Bronchial epithelial cell (primary cell): ENCODE data around the gene COMTD1. TPM values are rescaled to one million over a fixed set of nuclear protein-coding genes. Genes with fewer than 3 reads are reported as not detected.
"Not testable (repeated sequence)": the region's sequence is repeated elsewhere in the genome, so short reads cannot be mapped to it uniquely, and the experiment has no call there.

Experiments
- DNase-seq: peaks from one replicate; pipeline ENCODE4 v3.0.0-alpha.2; 2010; ENCODE audit warnings: low read depth
- FAIRE-seq: peaks from 2 replicates; lab custom pipeline; 2011; peaks lifted over from hg19 to GRCh38; lab: Jason Lieb, UNC
- H3K27me3 ChIP-seq: 2 replicates; pipeline ENCODE4 v1.5.1; 2011; ENCODE audit warnings: low read length; ENCODE audit not compliant: control insufficient read depth, insufficient read depth
- H3K36me3 ChIP-seq: 2 replicates; pipeline ENCODE4 v1.5.1; 2011; ENCODE audit warnings: low read length; ENCODE audit not compliant: control insufficient read depth, insufficient read depth
- H3K4me3 ChIP-seq: 2 replicates; pipeline ENCODE4 v1.5.1; 2011; ENCODE audit warnings: mild to moderate bottlenecking, low read depth, low read length, control low read depth
- total RNA-seq: library from RNA; depleted of rRNA; stranded (reverse); fragments of >200 nt; gene quantifications from 2 replicates; pipeline ENCODE4 v1.2.1, GENCODE V29; 2014
- TF ChIP-seq, protein P1 (sequence below): IDR thresholded peaks from 2 replicates; pipeline ENCODE4 v1.5.1; 2011; ENCODE audit warnings: mild to moderate bottlenecking, moderate library complexity, low read length, control low read depth, inconsistent platforms; ENCODE audit not compliant: insufficient read depth, severe bottlenecking

The COMTD1 gene
- total RNA-seq, 1 donor from 2014 or later: 11.8 TPM

DNA sequence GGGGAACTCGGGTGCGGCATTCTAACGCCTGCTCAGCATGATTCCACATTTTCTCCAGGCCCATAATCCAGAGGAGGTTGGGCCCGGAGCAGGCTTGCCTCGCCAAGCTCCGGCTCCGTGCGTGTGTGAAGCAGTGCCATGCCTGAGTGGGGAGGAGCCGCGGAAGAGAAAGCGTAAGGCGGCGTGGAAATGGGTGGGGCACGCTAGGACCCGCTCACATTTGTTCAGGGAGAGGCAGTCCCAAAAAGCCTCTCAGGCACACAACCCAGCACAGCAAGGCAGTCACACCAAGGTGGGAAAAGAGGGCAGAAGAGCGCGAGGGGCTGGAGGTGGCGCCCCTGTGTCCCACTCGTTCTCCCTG, 25.9 kb downstream of the COMTD1 start:
- FAIRE-seq (no peak), DNase-seq (no peak)
- Histone ChIP-seq H3K27me3 (no peaks in the 10 kb centered on the region), H3K36me3 (peaks cover 6% of the 10 kb centered on the region), H3K4me3 (peak overlapping the region; percentile 84)
- TF ChIP-seq, protein P1, sequence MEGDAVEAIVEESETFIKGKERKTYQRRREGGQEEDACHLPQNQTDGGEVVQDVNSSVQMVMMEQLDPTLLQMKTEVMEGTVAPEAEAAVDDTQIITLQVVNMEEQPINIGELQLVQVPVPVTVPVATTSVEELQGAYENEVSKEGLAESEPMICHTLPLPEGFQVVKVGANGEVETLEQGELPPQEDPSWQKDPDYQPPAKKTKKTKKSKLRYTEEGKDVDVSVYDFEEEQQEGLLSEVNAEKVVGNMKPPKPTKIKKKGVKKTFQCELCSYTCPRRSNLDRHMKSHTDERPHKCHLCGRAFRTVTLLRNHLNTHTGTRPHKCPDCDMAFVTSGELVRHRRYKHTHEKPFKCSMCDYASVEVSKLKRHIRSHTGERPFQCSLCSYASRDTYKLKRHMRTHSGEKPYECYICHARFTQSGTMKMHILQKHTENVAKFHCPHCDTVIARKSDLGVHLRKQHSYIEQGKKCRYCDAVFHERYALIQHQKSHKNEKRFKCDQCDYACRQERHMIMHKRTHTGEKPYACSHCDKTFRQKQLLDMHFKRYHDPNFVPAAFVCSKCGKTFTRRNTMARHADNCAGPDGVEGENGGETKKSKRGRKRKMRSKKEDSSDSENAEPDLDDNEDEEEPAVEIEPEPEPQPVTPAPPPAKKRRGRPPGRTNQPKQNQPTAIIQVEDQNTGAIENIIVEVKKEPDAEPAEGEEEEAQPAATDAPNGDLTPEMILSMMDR: peak; percentile 7

DNA sequence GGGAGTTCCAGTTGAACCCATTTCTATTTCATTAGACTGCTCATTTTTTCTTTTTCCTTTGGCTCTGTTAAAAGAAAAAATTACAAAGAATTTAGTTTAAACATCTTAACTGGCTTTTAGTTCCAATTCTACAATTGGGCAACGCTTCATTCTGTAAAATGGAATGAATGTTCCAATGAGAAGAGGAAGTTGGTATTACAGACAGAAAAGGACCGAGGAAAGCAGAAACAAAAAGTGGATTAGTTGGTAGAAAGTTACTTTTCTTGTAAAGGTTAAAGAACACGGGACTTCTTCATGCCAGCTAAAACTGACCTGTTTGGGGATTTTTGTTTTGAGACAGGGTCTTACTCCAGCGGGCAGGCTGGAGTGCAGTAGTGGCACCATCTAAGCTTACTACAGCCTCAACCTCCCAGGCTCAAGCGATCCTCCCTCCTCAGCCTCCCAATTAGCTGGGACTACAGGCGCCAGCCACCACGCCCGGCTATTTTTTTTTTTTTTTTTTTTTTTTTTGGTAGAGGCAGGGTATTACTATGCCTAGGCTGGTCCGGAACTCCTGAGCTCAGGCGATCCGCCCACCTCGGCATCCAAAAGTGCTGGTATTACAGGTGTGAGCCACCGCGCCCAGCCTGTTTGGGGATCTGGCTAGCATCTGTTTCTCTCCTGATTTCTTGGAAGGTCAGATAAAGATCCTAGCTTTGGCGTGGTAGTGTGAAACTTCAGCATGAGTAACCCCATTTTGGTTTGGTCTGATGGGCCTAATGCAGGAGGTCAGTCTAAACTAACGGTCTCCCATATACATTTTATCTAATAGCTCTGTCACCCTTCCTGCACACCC, 26.5 kb downstream of the COMTD1 start:
- FAIRE-seq: no peak

DNA sequence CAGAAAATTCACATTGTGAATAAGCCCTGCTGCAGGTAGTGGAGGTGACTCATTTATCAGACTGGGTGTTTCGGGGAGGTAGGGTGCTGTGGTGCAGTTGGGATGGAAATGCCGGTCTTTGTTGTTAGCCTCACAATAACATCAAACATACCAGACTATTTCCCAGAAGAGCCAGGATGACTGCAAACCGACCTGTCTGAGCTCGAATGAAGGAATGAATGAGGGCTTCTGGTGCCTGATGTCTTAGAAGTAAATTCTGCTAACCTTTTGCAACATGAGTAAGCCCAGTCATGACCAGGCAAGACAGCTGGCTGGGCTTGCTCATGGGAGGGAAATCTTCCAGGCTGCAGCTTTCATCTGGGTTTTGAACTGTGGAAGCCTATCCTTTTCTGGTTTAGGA, 27.6 kb downstream of the COMTD1 start:
- TF ChIP-seq, protein P1: no peak
- DNase-seq: peak; percentile 99
- H3K36me3 ChIP-seq: peaks cover 4% of the 10 kb centered on the region
- FAIRE-seq: peak; percentile 76
- no peaks in the 10 kb centered on the region for H3K27me3 ChIP-seq
- H3K4me3 ChIP-seq: no peak overlapping the region

More for the DNA sequence above, 26.5 kb downstream of the COMTD1 start:
- no peaks in the 10 kb centered on the region for H3K27me3 ChIP-seq
- TF ChIP-seq, protein P1: no peak
- H3K36me3 ChIP-seq: peaks cover 5% of the 10 kb centered on the region
- H3K4me3 ChIP-seq: no peak overlapping the region
- no peak for DNase-seq

DNA sequence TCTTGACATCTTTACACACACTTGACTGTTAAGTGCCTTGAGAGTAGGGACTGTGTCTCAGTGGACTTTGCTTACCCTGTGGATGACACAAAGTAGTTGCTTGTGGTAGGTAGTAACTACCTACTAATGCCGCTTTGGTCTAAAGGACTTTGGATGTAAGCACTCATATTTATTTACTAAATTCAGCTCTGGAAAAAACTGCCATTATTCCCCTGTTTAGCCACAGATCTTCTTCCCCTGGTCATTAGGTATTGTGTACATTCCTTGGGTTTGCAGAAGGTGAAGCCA, 28.0 kb downstream of the COMTD1 start:
- FAIRE-seq (no peak), DNase-seq (no peak)
- TF ChIP-seq, protein P1: no peak
- peaks cover 3% of the 10 kb centered on the region for H3K36me3 ChIP-seq
- no peak overlapping the region for H3K4me3 ChIP-seq
- H3K27me3 ChIP-seq: no peaks in the 10 kb centered on the region

DNA sequence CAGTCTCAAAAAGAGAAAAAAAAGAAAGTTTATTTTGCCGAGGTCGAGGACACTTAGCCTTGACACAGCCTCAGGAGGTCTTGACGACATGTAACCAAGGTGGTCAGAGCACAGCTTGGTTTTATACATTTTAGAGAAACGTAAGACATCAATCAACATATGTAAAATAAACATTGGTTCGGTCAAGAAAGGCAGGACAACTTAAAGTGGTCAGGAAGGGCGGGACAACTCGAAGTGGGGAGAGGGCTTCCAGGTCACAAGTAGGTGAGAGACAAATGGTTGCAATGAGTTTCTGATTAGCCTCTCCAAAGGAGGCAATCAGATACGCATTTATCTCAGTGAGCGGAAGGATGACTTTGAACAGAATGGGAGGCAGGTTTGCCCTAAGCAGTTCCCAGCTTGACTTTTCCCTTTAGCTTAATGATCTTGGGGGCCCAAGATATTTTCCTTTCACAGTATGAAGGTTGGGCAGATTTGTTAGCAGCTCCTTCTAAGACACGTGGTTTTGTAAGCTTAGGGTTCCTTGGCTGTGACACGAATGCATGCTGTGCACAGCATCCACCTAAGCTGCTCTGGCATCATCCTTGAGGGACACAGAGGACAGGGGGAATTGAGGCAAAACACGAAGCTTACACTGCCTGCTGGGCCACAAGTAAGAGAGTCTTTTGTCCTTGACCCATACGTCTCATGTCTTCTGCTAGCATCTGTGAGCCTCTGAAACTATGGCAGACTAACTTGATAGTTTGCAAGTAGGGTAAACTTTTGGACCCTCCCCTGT, 28.5 kb downstream of the COMTD1 start:
- FAIRE-seq (no peak), DNase-seq (no peak)
- Histone ChIP-seq H3K36me3 (peaks cover under 1% of the 10 kb centered on the region), H3K27me3 (no peaks in the 10 kb centered on the region), H3K4me3 (no peak overlapping the region)
- TF ChIP-seq, protein P1: no peak

DNA sequence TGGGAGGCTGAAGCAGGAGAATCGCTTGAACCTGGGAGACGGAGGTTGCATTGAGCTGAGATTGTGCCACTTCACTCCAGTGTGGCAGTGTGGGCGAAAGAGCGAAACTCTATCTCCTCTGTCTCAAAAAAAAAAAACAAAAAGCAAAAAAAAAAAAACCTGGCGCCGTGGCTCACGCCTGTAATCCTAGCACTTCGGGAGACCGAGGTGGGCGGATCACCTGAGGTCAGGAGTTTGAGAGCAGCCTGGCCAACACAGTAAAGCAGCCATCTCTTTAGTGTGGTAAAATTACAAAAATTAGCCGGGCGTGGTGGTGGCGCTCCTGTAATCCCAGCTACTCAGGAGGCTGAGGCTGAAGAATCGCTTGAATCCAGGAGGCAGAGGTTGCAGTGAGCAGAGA, 29.1 kb downstream of the COMTD1 start:
- H3K27me3 ChIP-seq, FAIRE-seq, DNase-seq, H3K4me3 ChIP-seq, H3K36me3 ChIP-seq: not testable (repeated sequence)
